Stimulated activated effector memory CD8-positive, alpha-beta T cell treated with anti-CD3 and anti-CD28 coated beads, Interleukin-12 subunit alpha, Interleukin-12 subunit beta, amount 100 ng/mL, for 72 hours (primary cell): Measurements from ENCODE around the gene EXOC6.
"Not testable (repeated sequence)": the region's sequence is repeated elsewhere in the genome, so short reads cannot be mapped to it uniquely, and the experiment has no call there.

Source experiments
- ATAC-seq: fragments of 150-1000 bp; cut with Tn5 transposase; 2 replicates; pipeline ENCODE4 v1.10.0; 2021
- DNase-seq, 2 donors: peaks; one replicate each; pipeline ENCODE4 v3.0.0; 2021 to 2022; ENCODE audit warnings: low spot score in 2 of 2
- H3K27ac Mint-ChIP-seq: one replicate; pipeline ENCODE4 v1.8.0; 2022; ENCODE audit warnings: mild to moderate bottlenecking, mixed read lengths
- H3K36me3 Mint-ChIP-seq: one replicate; pipeline ENCODE4 v1.8.0; 2022; ENCODE audit warnings: mild to moderate bottlenecking, mixed read lengths
- H3K4me1 Mint-ChIP-seq: one replicate; pipeline ENCODE4 v1.8.0; 2022; ENCODE audit warnings: mixed read lengths
- H3K4me3 Mint-ChIP-seq: one replicate; pipeline ENCODE4 v1.8.0; 2022; ENCODE audit warnings: mild to moderate bottlenecking, mixed read lengths
- H3K9me3 Mint-ChIP-seq: one replicate; pipeline ENCODE4 v1.8.0; 2022; ENCODE audit warnings: mixed read lengths

EXOC6 gene

GRCh38 chr10:93091960-93092359, 243.6 kb downstream of the EXOC6 start:
- Mint-ChIP-seq H3K4me1 (no peaks in the 10 kb centered on the region), H3K36me3 (no peaks in the 10 kb centered on the region), H3K27ac (no peak overlapping the region), H3K4me3 (no peak overlapping the region), H3K9me3 (no peaks in the 10 kb centered on the region)
- DNase-seq (no peak), ATAC-seq (no peak)

GRCh38 chr10:93095225-93095624, 246.9 kb downstream of the EXOC6 start:
- Mint-ChIP-seq H3K4me3 (no peak overlapping the region), H3K27ac (no peak overlapping the region)

GRCh38 chr10:93096901-93097300, 248.6 kb downstream of the EXOC6 start:
- Mint-ChIP-seq H3K4me3 (no peak overlapping the region), H3K9me3 (no peaks in the 10 kb centered on the region), H3K36me3 (no peaks in the 10 kb centered on the region), H3K4me1 (no peaks in the 10 kb centered on the region), H3K27ac (no peak overlapping the region)
- DNase-seq (no peak), ATAC-seq (no peak)

More at GRCh38 chr10:93095225-93095624, 246.9 kb downstream of the EXOC6 start:
- DNase-seq (no peak), ATAC-seq (no peak)
- no peaks in the 10 kb centered on the region for H3K36me3 Mint-ChIP-seq
- H3K9me3 Mint-ChIP-seq: no peaks in the 10 kb centered on the region
- H3K4me1 Mint-ChIP-seq: no peaks in the 10 kb centered on the region

DNA sequence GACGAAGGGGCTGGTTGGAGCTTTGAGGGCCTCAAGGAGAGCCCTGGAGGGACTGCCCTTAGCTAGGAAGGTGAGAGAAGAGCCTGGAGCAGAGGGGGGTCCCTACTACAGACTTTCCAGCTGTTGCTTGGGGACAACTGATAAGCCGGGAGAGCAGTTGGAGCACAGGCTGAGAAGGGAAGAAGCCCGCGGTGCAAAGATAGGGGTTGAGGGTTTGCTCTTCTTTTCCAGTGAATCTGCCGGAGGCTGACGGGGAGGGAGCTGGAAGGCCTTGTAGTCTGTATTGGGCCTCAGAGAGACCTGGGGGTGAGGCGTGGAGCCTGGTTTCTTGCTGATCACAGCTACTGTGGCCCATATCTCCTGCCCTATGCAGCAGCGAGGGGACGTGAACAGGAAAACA, 249.1 kb downstream of the EXOC6 start:
- no peak overlapping the region for H3K27ac Mint-ChIP-seq
- no peak for DNase-seq
- H3K4me1 Mint-ChIP-seq: no peaks in the 10 kb centered on the region
- H3K36me3 Mint-ChIP-seq: no peaks in the 10 kb centered on the region
- ATAC-seq: peak; percentile 31
- H3K4me3 Mint-ChIP-seq: no peak overlapping the region
- H3K9me3 Mint-ChIP-seq: no peaks in the 10 kb centered on the region

- H3K27ac Mint-ChIP-seq: no peak overlapping the region
- no peaks in the 10 kb centered on the region for H3K4me1 Mint-ChIP-seq
- no peaks in the 10 kb centered on the region for H3K36me3 Mint-ChIP-seq
- ATAC-seq (no peak), DNase-seq (no peak)
- H3K4me3 Mint-ChIP-seq: no peak overlapping the region
- H3K9me3 Mint-ChIP-seq: peaks cover 3% of the 10 kb centered on the region
Measured at GRCh38 chr10:93098816-93099215, 250.5 kb downstream of the EXOC6 start.

GRCh38 chr10:93099670-93100069, 251.3 kb downstream of the EXOC6 start:
- peaks cover 3% of the 10 kb centered on the region for H3K9me3 Mint-ChIP-seq
- no peak overlapping the region for H3K4me3 Mint-ChIP-seq
- H3K27ac Mint-ChIP-seq: no peak overlapping the region
- DNase-seq (no peak), ATAC-seq (no peak)
- no peaks in the 10 kb centered on the region for H3K36me3 Mint-ChIP-seq
- no peaks in the 10 kb centered on the region for H3K4me1 Mint-ChIP-seq

DNA sequence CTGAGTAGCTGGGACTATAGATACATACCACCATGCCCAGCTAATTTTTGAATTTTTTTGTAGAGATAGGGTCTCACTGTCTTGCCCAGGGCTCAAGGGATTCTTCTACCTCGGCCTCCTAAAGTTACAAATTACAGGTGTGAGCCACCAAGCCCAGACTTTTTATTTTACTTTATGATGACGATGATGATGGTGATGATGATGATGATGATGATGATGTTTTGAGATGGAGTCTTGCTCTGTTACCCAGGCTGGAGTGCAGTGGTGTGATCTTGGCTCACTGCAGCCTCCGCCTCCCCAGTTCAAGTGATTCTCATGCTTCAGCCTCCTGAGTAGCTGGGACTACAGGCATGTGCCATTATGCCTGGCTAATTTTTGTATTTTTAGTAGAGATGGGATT, 252.8 kb downstream of the EXOC6 start:
- not testable (repeated sequence) for H3K36me3 Mint-ChIP-seq, H3K9me3 Mint-ChIP-seq, DNase-seq, H3K4me1 Mint-ChIP-seq, H3K27ac Mint-ChIP-seq, H3K4me3 Mint-ChIP-seq, ATAC-seq

DNA sequence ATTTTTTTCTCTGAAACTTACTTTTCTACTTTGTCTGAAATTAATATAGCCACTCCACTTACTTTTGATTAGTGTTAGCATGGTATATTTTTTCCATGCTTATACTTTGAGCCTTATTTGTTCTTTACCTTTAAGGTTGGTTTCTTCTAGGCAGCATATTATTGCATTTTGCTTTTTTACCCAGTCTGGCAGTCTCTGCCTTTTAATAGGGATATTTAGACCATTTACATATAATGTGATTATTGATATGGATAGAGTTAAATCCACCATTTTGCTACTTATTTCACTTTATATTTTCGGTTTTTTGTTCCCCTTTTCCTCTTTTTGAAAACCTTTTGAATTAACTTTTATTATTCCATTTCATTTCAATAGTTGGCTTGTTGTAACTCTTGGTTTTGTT, 255.6 kb downstream of the EXOC6 start:
- ATAC-seq (no peak), DNase-seq (no peak)
- no peaks in the 10 kb centered on the region for H3K4me1 Mint-ChIP-seq
- peaks cover 3% of the 10 kb centered on the region for H3K9me3 Mint-ChIP-seq
- no peak overlapping the region for H3K27ac Mint-ChIP-seq
- no peak overlapping the region for H3K4me3 Mint-ChIP-seq
- H3K36me3 Mint-ChIP-seq: no peaks in the 10 kb centered on the region

DNA sequence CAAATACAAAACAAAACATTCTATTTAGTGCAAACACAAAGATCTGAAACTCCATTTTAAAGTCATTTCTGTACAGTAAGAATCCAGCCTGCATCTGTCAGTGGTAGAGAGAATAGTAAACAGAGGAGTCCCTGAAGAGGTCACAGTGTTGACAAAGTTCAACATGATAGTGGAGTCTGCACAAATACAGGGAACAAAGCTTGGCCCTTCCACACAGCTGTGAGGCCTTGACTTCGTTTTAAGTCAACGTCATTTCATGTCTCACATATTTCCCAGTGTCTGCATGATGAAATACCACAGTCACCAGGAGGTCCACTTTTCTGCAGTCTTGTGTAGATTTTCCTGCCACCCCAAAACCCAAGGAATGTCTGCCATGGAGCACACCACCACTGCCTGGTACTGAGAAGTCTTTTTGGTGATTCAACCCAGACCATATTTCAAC, 258.3 kb downstream of the EXOC6 start:
- DNase-seq: no peak
- Mint-ChIP-seq H3K4me1 (no peaks in the 10 kb centered on the region), H3K9me3 (peaks cover 3% of the 10 kb centered on the region), H3K4me3 (no peak overlapping the region), H3K36me3 (no peaks in the 10 kb centered on the region), H3K27ac (no peak overlapping the region)
- ATAC-seq: no peak
